Adrenal gland (tissue), 12 donors: ENCODE measurements around the gene PDYN. TPM values are rescaled to one million over a fixed set of nuclear protein-coding genes. Genes with fewer than 3 reads are reported as not detected.

Experiments used
- DNase-seq, 7 donors: peaks; one replicate each; pipeline ENCODE4 v3.0.0-alpha.2; 2019 to 2020
- H3K27ac ChIP-seq, 5 donors: fragments of 200-600 bp; sonication (generic) in 4 of 5; 1 replicate in 3 of 5; 2 replicates in 2 of 5; pipeline versions ENCODE4 v1.5.1 to v1.8.0; 2016 to 2020; ENCODE audit warnings: mild to moderate bottlenecking in 1 of 5
- H3K27me3 ChIP-seq: fragments of 200-600 bp; 2 replicates; pipeline ENCODE4 v1.8.0; 2021
- H3K36me3 ChIP-seq, 2 donors: fragments of 200-600 bp; replicated peaks in 1 of 2; 1 replicate in 1 of 2; 2 replicates in 1 of 2; pipeline versions ENCODE4 v1.5.1 to v1.8.0; 2018 to 2022
- H3K4me1 ChIP-seq, 2 donors: fragments of 200-600 bp; replicated peaks in 1 of 2; 1 replicate in 1 of 2; 2 replicates in 1 of 2; pipeline versions ENCODE4 v1.5.1 to v1.8.0; 2018 to 2021
- H3K4me3 ChIP-seq, 4 donors: fragments of 200-600 bp; sonication (generic) in 3 of 4; one replicate each; pipeline ENCODE4 v1.5.1; 2016 to 2018
- H3K9me3 ChIP-seq, 3 donors: fragments of 200-600 bp; sonication (generic) in 1 of 3; replicated peaks in 1 of 3; 1 replicate in 2 of 3; 2 replicates in 1 of 3; pipeline versions ENCODE4 v1.5.1 to v1.8.0; 2016 to 2021
- CTCF ChIP-seq, 6 experiments: fragments of 450-650 bp in 4 of 6; fragments of 200-600 bp in 2 of 6; sonication (generic) in 1 of 6; IDR thresholded peaks; 1 replicate in 5 of 6; 2 replicates in 1 of 6; pipeline versions ENCODE4 v1.5.1 to v1.8.0; 2016 to 2021; ENCODE audit warnings: antibody characterized with exemption in 6 of 6, mild to moderate bottlenecking in 2 of 6, moderate library complexity in 1 of 6
- POLR2A ChIP-seq, 2 donors: fragments of 450-650 bp; IDR thresholded peaks; one replicate each; pipeline ENCODE4 v1.6.1; 2017; ENCODE audit warnings: antibody characterized with exemption in 2 of 2, mild to moderate bottlenecking in 2 of 2, moderate library complexity in 1 of 2
- WGBS, 4 donors: extraction: QIAGEN DNeasy Blood & Tissue Kit in 2 of 4; methylation state at CpG; one replicate each; pipeline versions ENCODE4 v1.1.5 to v1.1.7; 2013 to 2017; 5-methylcytosine and 5-hydroxymethylcytosine counted together
- intact Hi-C, 2 donors: fragments of 100-400 bp; cut with DNase I; formaldehyde crosslinking; loops; one replicate each; pipeline versions ENCODE4 v1.14.1 to v1.15.0; 2022 to 2023
- polyA plus RNA-seq, 3 donors: library from polyadenylated mRNA; stranded (reverse); fragments of 200-250 nt in 2 of 3; fragments of 350-450 nt in 1 of 3; fragmentation: Illumina TruSeq in 1 of 3; extraction: RNeasy Lipid Tissue Mini Kit (QIAGEN cat#74804) in 1 of 3; gene quantifications; one replicate each; pipeline ENCODE4 v1.2.3, GENCODE V29; 2013 to 2014
- total RNA-seq, 9 donors: library from RNA; depleted of rRNA in 4 of 9; stranded (reverse); fragments of >200 nt in 4 of 9; fragments of 120-200 nt in 1 of 9; fragmentation: NEBNext Ultra II Directional in 1 of 9; extraction: Animal tissue kit (Norgen Biotek cat#: 25700) in 1 of 9; gene quantifications; one replicate each; pipeline versions ENCODE4 v1.1.0 to v1.2.4, GENCODE V29; 2013 to 2023
- donor health status: healthy with polysubstance abuse.
- donor health status: Bipolar disorder and iron deficiency.
- donor health status: DM: yes; HTN: yes; CAD: no.
- donor health status: DM: no; HTN: no; CAD: no.
- donor health status: DM: no; HTN: no; CAD: no.
- donor health status: DM: yes; HTN: yes; CAD: no.

PDYN gene
- total and polyA plus RNA-seq, 12 donors, result not detected

GRCh38 chr20:1928782-1929181 lies 65.1 kb downstream of the PDYN start:
- no peak for TF ChIP-seq POLR2A (IDR thresholded peaks at IDR 0.05)
- no peak for TF ChIP-seq CTCF (IDR thresholded peaks at IDR 0.05)
- WGBS, 4 donors, result 80 to 93% (median 89%) methylated on average over 7 of the region's 7 CpGs
- DNase-seq, result no peak
- Histone ChIP-seq H3K27me3 (no peaks in the 10 kb centered on the region), H3K27ac (no peak overlapping the region), H3K4me3 (no peak overlapping the region), H3K4me1 (peaks cover 3 to 11% of the 10 kb centered on the region in 2 donors), H3K9me3 (no peaks in the 10 kb centered on the region), H3K36me3 (peaks cover 0 to 16% of the 10 kb centered on the region in 2 donors)
- intact Hi-C loops, result no loop called here

Other genes starting within 250 kb of the PDYN start
- 100 to 1,000 TPM in 1 of 9 donors, 10 to 100 TPM in 8; 22.2 to 102 (median 72.5) TPM for gene SIRPA, start 98.7 kb downstream of the PDYN start, total RNA-seq
- gene SIRPA, start 98.7 kb downstream of the PDYN start, polyA plus RNA-seq, result 10 to 100 TPM; 32.3 to 81.8 (median 40.4) TPM
- 10 to 100 TPM; 15.7 to 32.8 (median 23.3) TPM for gene STK35, start 107.8 kb upstream of the PDYN start, total RNA-seq
- gene STK35, start 107.8 kb upstream of the PDYN start, polyA plus RNA-seq, result 10 to 100 TPM in 1 of 3 donors, 1 to 10 TPM in 2; 7.2 to 16.8 (median 7.3) TPM